NB4 (cell line): ENCODE measurements around the gene POGK.
A peak's percentile ranks its signal among the peaks of the same experiment; 100 is the strongest.

Source experiments
- CTCF ChIP-seq: IDR thresholded peaks from one replicate; pipeline ENCODE4 v1.5.1; 2012; ENCODE audit warnings: low read depth, low read length
- MAX ChIP-seq: IDR thresholded peaks from 2 replicates; pipeline ENCODE4 v1.6.1; 2011; ENCODE audit warnings: low read depth, low read length
- MYC ChIP-seq: IDR thresholded peaks from 2 replicates; pipeline ENCODE4 v1.6.1; 2011; ENCODE audit warnings: low read depth, low read length
- POLR2A ChIP-seq: IDR thresholded peaks from 2 replicates; pipeline ENCODE4 v1.6.1; 2011; ENCODE audit warnings: mild to moderate bottlenecking; ENCODE audit not compliant: insufficient read length; ENCODE audit errors: extremely low read depth

GRCh38 chr1:166876540-166876838 lies 37.2 kb downstream of the POGK start:
- TF ChIP-seq MYC (no peak), POLR2A (peak; percentile 11), CTCF (peak; percentile 7), MAX (no peak)
